HEK293 (cell line): ENCODE measurements around the gene DBH.

ENCODE experiments used
- CTCF ChIA-PET: fragments of 350-600 bp; formaldehyde crosslinking; extraction: SDS; loops from one replicate; lab custom pipeline; 2021; ENCODE audit warnings: antibody characterized with exemption; lab: Yijun Ruan, JAX
- POLR2A ChIA-PET: fragments of 300-600 bp; formaldehyde crosslinking; extraction: SDS; loops from one replicate; lab custom pipeline; 2020; ENCODE audit warnings: antibody characterized with exemption, inconsistent platforms; lab: Yijun Ruan, JAX
- H3K27ac ChIP-seq: fragments of 200-500 bp; sonication (Bioruptor generic); 2 replicates; pipeline ENCODE4 v1.5.1; 2014; ENCODE audit warnings: low read depth, low read length, control low read depth, inconsistent platforms; ENCODE audit errors: extremely low read depth
- H3K36me3 ChIP-seq, 2 experiments: fragments of 200-500 bp in 1 of 2; sonication (Bioruptor generic) in 1 of 2; 1 replicate in 1 of 2; 2 replicates in 1 of 2; pipeline ENCODE4 v1.5.1; 2014 to 2017; ENCODE audit warnings: inconsistent platforms in 2 of 2, low read length in 2 of 2; ENCODE audit not compliant: control insufficient read depth in 2 of 2, insufficient read depth in 1 of 2
- H3K4me1 ChIP-seq: fragments of 200-500 bp; sonication (Bioruptor generic); 2 replicates; pipeline ENCODE4 v1.5.1; 2014; ENCODE audit warnings: mild to moderate bottlenecking, low read length, inconsistent platforms; ENCODE audit not compliant: control insufficient read depth, insufficient read depth
- H3K4me3 ChIP-seq: 2 replicates; pipeline ENCODE4 v1.5.1; 2011; ENCODE audit warnings: low read depth, mild to moderate bottlenecking, control low read depth, low read length, moderate library complexity
- H3K9me3 ChIP-seq: fragments of 200-500 bp; sonication (Bioruptor generic); 2 replicates; pipeline ENCODE4 v1.5.1; 2014; ENCODE audit warnings: low read depth, low read length, inconsistent platforms; ENCODE audit not compliant: control insufficient read depth, insufficient read depth
- BCL11A ChIP-seq: fragments of 450-650 bp; formaldehyde crosslinking; IDR thresholded peaks from 2 replicates; pipeline ENCODE4 v1.5.1; 2016; ENCODE audit warnings: low read depth, missing biosample characterization, missing genetic modification characterization
- GFI1B ChIP-seq: fragments of 450-650 bp; formaldehyde crosslinking; IDR thresholded peaks from 2 replicates; pipeline ENCODE4 v1.5.1; 2016; ENCODE audit warnings: missing biosample characterization, missing genetic modification characterization
- HOXA7 ChIP-seq: sonication (generic); formaldehyde crosslinking; IDR thresholded peaks from 2 replicates; pipeline ENCODE4 v1.8.1; 2022; ENCODE audit warnings: missing genetic modification reagents, borderline replicate concordance
- KLF10 ChIP-seq: fragments of 450-650 bp; IDR thresholded peaks from 2 replicates; pipeline ENCODE4 v1.5.1; 2018; ENCODE audit warnings: missing biosample characterization, mild to moderate bottlenecking, missing genetic modification characterization
- KLF9 ChIP-seq: fragments of 450-650 bp; formaldehyde crosslinking; IDR thresholded peaks from 2 replicates; pipeline ENCODE4 v1.5.1; 2016; ENCODE audit warnings: missing biosample characterization, missing genetic modification characterization, low read depth
- OVOL3 ChIP-seq: fragments of 450-650 bp; formaldehyde crosslinking; IDR thresholded peaks from 2 replicates; pipeline ENCODE4 v1.5.1; 2016; ENCODE audit warnings: missing biosample characterization, missing genetic modification characterization
- TRIM28 ChIP-seq: IDR thresholded peaks from 2 replicates; pipeline ENCODE4 v1.6.1; 2011; ENCODE audit warnings: low read length, control low read depth, borderline replicate concordance
- WT1 ChIP-seq: fragments of 450-650 bp; formaldehyde crosslinking; IDR thresholded peaks from 2 replicates; pipeline ENCODE4 v1.5.1; 2016; ENCODE audit warnings: missing biosample characterization, missing genetic modification characterization
- YY2 ChIP-seq: fragments of 450-650 bp; formaldehyde crosslinking; IDR thresholded peaks from 2 replicates; pipeline ENCODE4 v1.5.1; 2016; ENCODE audit warnings: missing biosample characterization, missing genetic modification characterization
- ZBTB7A ChIP-seq: fragments of 450-650 bp; formaldehyde crosslinking; IDR thresholded peaks from 2 replicates; pipeline ENCODE4 v1.5.1; 2016; ENCODE audit warnings: low read depth, missing biosample characterization, missing genetic modification characterization
- ZEB2 ChIP-seq: fragments of 450-650 bp; formaldehyde crosslinking; IDR thresholded peaks from 2 replicates; pipeline ENCODE4 v1.5.1; 2016; ENCODE audit warnings: missing biosample characterization, missing genetic modification characterization
- ZIC2 ChIP-seq: fragments of 450-650 bp; formaldehyde crosslinking; IDR thresholded peaks from 2 replicates; pipeline ENCODE4 v1.5.1; 2016; ENCODE audit warnings: missing biosample characterization, missing genetic modification characterization
- ZNF121 ChIP-seq: fragments of 450-650 bp; formaldehyde crosslinking; IDR thresholded peaks from 2 replicates; pipeline ENCODE4 v1.5.1; 2016; ENCODE audit warnings: missing biosample characterization, missing genetic modification characterization
- ZNF211 ChIP-seq: fragments of 450-650 bp; formaldehyde crosslinking; IDR thresholded peaks from 2 replicates; pipeline ENCODE4 v1.5.1; 2016; ENCODE audit warnings: low read depth, missing biosample characterization, missing genetic modification characterization
- ZNF311 ChIP-seq: fragments of 450-650 bp; formaldehyde crosslinking; IDR thresholded peaks from 2 replicates; pipeline ENCODE4 v1.5.1; 2017; ENCODE audit warnings: missing biosample characterization, missing genetic modification characterization, borderline replicate concordance
- ZNF404 ChIP-seq: fragments of 450-650 bp; formaldehyde crosslinking; IDR thresholded peaks from 2 replicates; pipeline ENCODE4 v1.5.1; 2017; ENCODE audit warnings: missing biosample characterization, missing genetic modification characterization
- ZNF449 ChIP-seq: fragments of 450-650 bp; formaldehyde crosslinking; IDR thresholded peaks from 2 replicates; pipeline ENCODE4 v1.5.1; 2017; ENCODE audit warnings: missing biosample characterization, mild to moderate bottlenecking, missing genetic modification characterization, moderate library complexity
- ZNF510 ChIP-seq: fragments of 450-650 bp; formaldehyde crosslinking; IDR thresholded peaks from 2 replicates; pipeline ENCODE4 v1.5.1; 2018; ENCODE audit warnings: mild to moderate bottlenecking, missing genetic modification characterization, missing biosample characterization; ENCODE audit not compliant: insufficient replicate concordance
- ZNF521 ChIP-seq: fragments of 450-650 bp; formaldehyde crosslinking; IDR thresholded peaks from 2 replicates; pipeline ENCODE4 v1.5.1; 2017; ENCODE audit warnings: missing biosample characterization, mild to moderate bottlenecking, missing genetic modification characterization
- ZNF529 ChIP-seq: fragments of 450-650 bp; formaldehyde crosslinking; IDR thresholded peaks from 2 replicates; pipeline ENCODE4 v1.5.1; 2017; ENCODE audit warnings: missing genetic modification characterization, missing biosample characterization; ENCODE audit not compliant: insufficient replicate concordance
- ZNF544 ChIP-seq: fragments of 450-650 bp; formaldehyde crosslinking; IDR thresholded peaks from 2 replicates; pipeline ENCODE4 v1.5.0; 2017; ENCODE audit warnings: missing biosample characterization, missing genetic modification characterization
- ZNF555 ChIP-seq: fragments of 450-650 bp; formaldehyde crosslinking; conservative IDR thresholded peaks from 2 replicates; pipeline ENCODE4 v1.5.1; 2017; ENCODE audit warnings: missing biosample characterization, mild to moderate bottlenecking, missing genetic modification characterization, inconsistent platforms
- ZNF561 ChIP-seq: fragments of 450-650 bp; IDR thresholded peaks from 2 replicates; pipeline ENCODE4 v1.5.1; 2018; ENCODE audit warnings: missing biosample characterization, missing genetic modification characterization, borderline replicate concordance
- ZNF571 ChIP-seq: fragments of 450-650 bp; formaldehyde crosslinking; IDR thresholded peaks from 2 replicates; pipeline ENCODE4 v1.5.0; 2017; ENCODE audit warnings: missing biosample characterization, missing genetic modification characterization
- ZNF596 ChIP-seq: fragments of 450-650 bp; IDR thresholded peaks from 2 replicates; pipeline ENCODE4 v1.5.0; 2018; ENCODE audit warnings: missing biosample characterization, mild to moderate bottlenecking, missing genetic modification characterization, moderate library complexity
- ZNF777 ChIP-seq: fragments of 450-650 bp; formaldehyde crosslinking; IDR thresholded peaks from 2 replicates; pipeline ENCODE4 v1.5.1; 2017; ENCODE audit warnings: missing biosample characterization, missing genetic modification characterization, borderline replicate concordance
- ZNF785 ChIP-seq: fragments of 450-650 bp; formaldehyde crosslinking; IDR thresholded peaks from 2 replicates; pipeline ENCODE4 v1.5.1; 2016; ENCODE audit warnings: missing biosample characterization, missing genetic modification characterization
- TF ChIP-seq, protein P1 (sequence below): sonication (generic); formaldehyde crosslinking; IDR thresholded peaks from 2 replicates; pipeline ENCODE4 v1.8.1; 2022; ENCODE audit warnings: mild to moderate bottlenecking, moderate library complexity, missing genetic modification reagents

The DBH gene

DNA sequence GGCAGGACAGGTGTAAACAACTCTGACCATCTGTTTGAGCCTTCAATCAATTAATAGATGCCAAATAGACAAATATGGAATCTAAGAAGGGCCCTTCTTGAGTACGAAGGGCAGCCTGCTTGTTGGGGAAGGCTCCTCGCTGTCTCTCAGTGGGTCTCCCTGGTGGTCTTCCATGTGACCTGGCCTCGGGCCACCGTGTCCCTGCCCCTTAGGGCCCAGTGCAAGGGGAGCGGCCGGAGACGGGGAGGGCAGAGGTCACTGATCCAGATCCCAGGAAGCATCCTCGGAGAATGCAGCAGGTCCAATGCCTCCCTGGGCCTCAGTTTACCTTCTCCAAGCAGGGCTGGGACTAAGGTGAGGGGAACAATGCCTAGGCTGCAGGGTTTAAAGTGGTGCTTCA, 2.5 kb downstream of the DBH start:
- CTCF ChIA-PET: interaction anchor here (1.0 kb wide), 1 partner anchor 8 kb away, joined by 3 read pairs; no protein-coding TSS in a partner anchor
- H3K4me3 ChIP-seq: no peak overlapping the region

DNA sequence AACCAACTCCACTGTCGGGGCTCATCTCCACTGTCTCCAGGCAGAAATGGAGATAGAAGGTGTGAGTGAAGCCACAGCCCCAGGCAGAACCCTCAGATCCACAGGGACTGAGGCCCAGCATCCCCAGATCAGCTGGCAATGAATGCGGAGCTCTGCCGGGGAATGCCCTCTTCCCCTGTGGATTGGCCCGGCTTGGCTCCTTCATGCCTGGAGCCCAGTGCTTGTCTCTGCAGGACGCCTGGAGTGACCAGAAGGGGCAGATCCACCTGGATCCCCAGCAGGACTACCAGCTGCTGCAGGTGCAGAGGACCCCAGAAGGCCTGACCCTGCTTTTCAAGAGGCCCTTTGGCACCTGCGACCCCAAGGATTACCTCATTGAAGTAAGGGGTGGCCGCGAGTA, 3.5 kb downstream of the DBH start:
- H3K4me1 ChIP-seq: no peaks in the 10 kb centered on the region
- H3K4me3 ChIP-seq: no peak overlapping the region
- ChIA-PET CTCF (interaction anchor here (1.0 to 1.4 kb wide), 2 partner anchors 9 to 88 kb away, joined by 3 read pairs; no protein-coding TSS in a partner anchor), POLR2A (no interaction called here)
- H3K9me3 ChIP-seq: no peaks in the 10 kb centered on the region
- TF ChIP-seq ZNF544 (tag by site-specific recombination) (no peak), ZIC2 (tag by site-specific recombination) (no peak), ZNF311 (no peak), ZNF777 (tag by site-specific recombination) (no peak), ZNF555 (no peak), YY2 (tag by site-specific recombination) (no peak), ZNF529 (tag by site-specific recombination) (no peak), OVOL3 (tag by site-specific recombination) (no peak)
- no peaks in the 10 kb centered on the region for H3K36me3 ChIP-seq
- no peak overlapping the region for H3K27ac ChIP-seq

More for the DNA sequence above, 2.5 kb downstream of the DBH start:
- Histone ChIP-seq H3K9me3 (no peaks in the 10 kb centered on the region), H3K27ac (no peak overlapping the region), H3K36me3 (no peaks in the 10 kb centered on the region), H3K4me1 (no peaks in the 10 kb centered on the region)
- no peak for TF ChIP-seq KLF10 (tag by site-specific recombination)
- no peak for TF ChIP-seq BCL11A
- no peak for TF ChIP-seq WT1 (tag by site-specific recombination)
- TF ChIP-seq, protein P1, sequence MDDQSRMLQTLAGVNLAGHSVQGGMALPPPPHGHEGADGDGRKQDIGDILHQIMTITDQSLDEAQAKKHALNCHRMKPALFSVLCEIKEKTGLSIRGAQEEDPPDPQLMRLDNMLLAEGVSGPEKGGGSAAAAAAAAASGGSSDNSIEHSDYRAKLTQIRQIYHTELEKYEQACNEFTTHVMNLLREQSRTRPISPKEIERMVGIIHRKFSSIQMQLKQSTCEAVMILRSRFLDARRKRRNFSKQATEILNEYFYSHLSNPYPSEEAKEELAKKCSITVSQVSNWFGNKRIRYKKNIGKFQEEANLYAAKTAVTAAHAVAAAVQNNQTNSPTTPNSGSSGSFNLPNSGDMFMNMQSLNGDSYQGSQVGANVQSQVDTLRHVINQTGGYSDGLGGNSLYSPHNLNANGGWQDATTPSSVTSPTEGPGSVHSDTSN (CRISPR knock-in tag): no peak
- TF ChIP-seq TRIM28: no peak
- TF ChIP-seq ZNF521 (tag by site-specific recombination): no peak
- TF ChIP-seq ZNF121 (tag by site-specific recombination): no peak
- TF ChIP-seq GFI1B (tag by site-specific recombination): no peak
- no peak for TF ChIP-seq ZNF785
- no peak for TF ChIP-seq KLF9 (tag by site-specific recombination)
- TF ChIP-seq ZBTB7A: no peak
- TF ChIP-seq ZNF561 (tag by site-specific recombination): no peak
- no peak for TF ChIP-seq ZNF404 (tag by site-specific recombination)
- no peak for TF ChIP-seq HOXA7
- TF ChIP-seq ZNF449 (tag by site-specific recombination): no peak
- TF ChIP-seq ZNF571 (tag by site-specific recombination): no peak
- no peak for TF ChIP-seq ZEB2 (tag by site-specific recombination)
- TF ChIP-seq ZNF211: no peak
- no peak for TF ChIP-seq ZNF596
- no peak for TF ChIP-seq ZNF510 (tag by site-specific recombination)
- POLR2A ChIA-PET: no interaction called here
